Measurements from ENCODE around the gene DCXR.
A peak's percentile ranks its signal among the peaks of the same experiment; 100 is the strongest.

The DCXR gene

DNA sequence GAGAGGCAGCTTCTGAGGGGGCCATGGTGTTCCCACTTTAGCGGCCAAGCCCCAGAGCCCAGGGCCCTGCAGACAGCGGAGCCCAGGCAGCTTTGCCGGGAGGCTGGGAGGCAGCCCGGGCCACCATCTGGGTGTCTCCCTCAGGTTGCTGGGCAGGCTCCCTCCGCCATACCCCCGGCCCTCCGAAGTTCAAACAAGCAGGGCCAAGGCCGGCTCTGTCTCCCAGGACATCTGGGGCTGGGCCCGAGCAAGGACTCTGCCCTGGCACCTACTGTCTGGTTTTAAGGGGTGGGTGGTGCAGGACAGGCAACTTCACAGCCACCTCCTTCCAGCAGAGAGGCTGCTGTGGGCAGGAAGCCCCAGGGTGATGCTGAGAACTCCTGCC is 25.5 kb upstream of the DCXR start:
- peak; percentile 56 for TF ChIP-seq ZNF335 (tag by site-specific recombination; conservative IDR thresholded peaks at IDR 0.05)
- TF ChIP-seq, protein P1, sequence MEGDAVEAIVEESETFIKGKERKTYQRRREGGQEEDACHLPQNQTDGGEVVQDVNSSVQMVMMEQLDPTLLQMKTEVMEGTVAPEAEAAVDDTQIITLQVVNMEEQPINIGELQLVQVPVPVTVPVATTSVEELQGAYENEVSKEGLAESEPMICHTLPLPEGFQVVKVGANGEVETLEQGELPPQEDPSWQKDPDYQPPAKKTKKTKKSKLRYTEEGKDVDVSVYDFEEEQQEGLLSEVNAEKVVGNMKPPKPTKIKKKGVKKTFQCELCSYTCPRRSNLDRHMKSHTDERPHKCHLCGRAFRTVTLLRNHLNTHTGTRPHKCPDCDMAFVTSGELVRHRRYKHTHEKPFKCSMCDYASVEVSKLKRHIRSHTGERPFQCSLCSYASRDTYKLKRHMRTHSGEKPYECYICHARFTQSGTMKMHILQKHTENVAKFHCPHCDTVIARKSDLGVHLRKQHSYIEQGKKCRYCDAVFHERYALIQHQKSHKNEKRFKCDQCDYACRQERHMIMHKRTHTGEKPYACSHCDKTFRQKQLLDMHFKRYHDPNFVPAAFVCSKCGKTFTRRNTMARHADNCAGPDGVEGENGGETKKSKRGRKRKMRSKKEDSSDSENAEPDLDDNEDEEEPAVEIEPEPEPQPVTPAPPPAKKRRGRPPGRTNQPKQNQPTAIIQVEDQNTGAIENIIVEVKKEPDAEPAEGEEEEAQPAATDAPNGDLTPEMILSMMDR (tag by site-specific recombination; IDR thresholded peaks at IDR 0.05), result no peak
- ChIA-PET POLR2A (interaction anchor here (1.2 to 14.2 kb wide), 3 partner anchors 25 to 33 kb away, joined by 3 to 96 read pairs (median 4); partner anchors contain the start of gene DCXR), CTCF (interaction anchor here (0.8 kb wide), 1 partner anchor 32 kb away, joined by 3 read pairs; no protein-coding TSS in a partner anchor)
- no peak overlapping the region for H3K27ac ChIP-seq (ENCODE audit: extremely low read depth, low read depth, low read length)
- no peak overlapping the region for H3K4me3 ChIP-seq (ENCODE audit: low read depth, low read length)
- peaks cover 3 to 67% of the 10 kb centered on the region in 2 experiments; a peak in 1 of 3 replicates for H3K36me3 ChIP-seq (ENCODE audit: control insufficient read depth in 2 of 2, insufficient read depth in 1 of 2, low read length in 2 of 2)
- H3K9me3 ChIP-seq (ENCODE audit: control insufficient read depth, insufficient read depth, low read depth, low read length), result no peaks in the 10 kb centered on the region
- peaks cover 7% of the 10 kb centered on the region; the same call in 1 of the 2 replicates for H3K4me1 ChIP-seq (ENCODE audit: control insufficient read depth, insufficient read depth, low read length)

DNA sequence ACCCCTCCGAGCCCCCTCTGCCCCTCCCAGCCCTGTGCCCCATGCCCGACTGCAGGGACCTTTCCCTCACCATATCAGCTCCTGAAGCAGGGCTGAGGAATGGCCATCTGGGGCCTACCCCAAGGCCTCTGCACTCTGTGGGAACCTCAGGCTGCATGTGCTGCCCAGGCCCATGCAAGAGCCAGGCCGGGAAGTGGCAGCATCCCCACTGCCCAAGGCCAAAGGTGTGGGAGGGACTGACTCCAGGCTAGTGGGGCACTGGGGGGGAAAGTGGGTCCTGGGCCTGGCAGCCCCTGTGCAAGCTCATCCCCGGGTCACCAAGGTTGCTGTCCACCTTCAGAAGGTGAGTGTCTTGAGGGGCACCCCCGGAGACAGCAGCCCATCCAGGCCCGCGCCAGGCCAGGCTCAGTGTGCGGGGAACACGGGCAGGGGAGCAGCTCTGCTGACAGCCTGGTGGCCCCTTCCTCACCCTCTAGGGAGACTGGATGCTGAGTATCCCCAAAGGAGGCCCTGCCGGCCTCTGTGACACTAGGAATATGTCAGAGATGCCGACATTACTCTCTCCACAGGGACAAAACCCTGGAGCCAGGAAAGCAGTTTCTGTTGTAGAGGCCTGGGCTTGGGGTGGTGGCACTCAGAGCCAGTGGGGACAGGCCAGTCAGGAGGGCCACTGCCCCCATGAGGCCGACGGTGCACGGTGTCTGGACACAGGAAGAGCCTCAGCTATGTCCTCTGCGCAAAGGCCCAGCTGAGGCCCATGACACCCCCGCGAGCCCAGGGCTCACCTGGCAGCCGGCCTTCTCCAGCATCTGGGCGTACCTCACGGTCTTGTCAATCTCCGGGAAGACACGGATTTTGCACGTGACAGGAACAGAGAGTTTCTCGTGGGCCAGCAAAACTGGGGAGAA is 24.8 kb upstream of the DCXR start:
- no peak for TF ChIP-seq ZNF266 (tag by site-specific recombination; IDR thresholded peaks at IDR 0.05; ENCODE audit: low read depth)
- no peak for TF ChIP-seq ZNF777 (tag by site-specific recombination; IDR thresholded peaks at IDR 0.05; ENCODE audit: borderline replicate concordance)
- no peak for TF ChIP-seq PRDM1 (tag by site-specific recombination; IDR thresholded peaks at IDR 0.05)
- no peak for TF ChIP-seq ZNF214 (tag by site-specific recombination; IDR thresholded peaks at IDR 0.05; ENCODE audit: borderline replicate concordance)
- no peak for TF ChIP-seq ZNF19 (tag by site-specific recombination; IDR thresholded peaks at IDR 0.05; ENCODE audit: low read depth)
- TF ChIP-seq ZNF555 (tag by site-specific recombination; conservative IDR thresholded peaks at IDR 0.05), result no peak
- no peak for TF ChIP-seq ZNF24 (tag by site-specific recombination; IDR thresholded peaks at IDR 0.05)
- TF ChIP-seq GFI1B (tag by site-specific recombination; IDR thresholded peaks at IDR 0.05), result no peak
- TF ChIP-seq MYNN (tag by site-specific recombination; IDR thresholded peaks at IDR 0.05; ENCODE audit: borderline replicate concordance), result no peak
- TF ChIP-seq ZNF560 (tag by site-specific recombination; IDR thresholded peaks at IDR 0.05; ENCODE audit: borderline replicate concordance), result no peak
- no peak for TF ChIP-seq KLF8 (tag by site-specific recombination; IDR thresholded peaks at IDR 0.05)
- no peak for TF ChIP-seq ZNF202 (tag by site-specific recombination; IDR thresholded peaks at IDR 0.05; ENCODE audit: borderline replicate concordance)
- TF ChIP-seq, protein P2, sequence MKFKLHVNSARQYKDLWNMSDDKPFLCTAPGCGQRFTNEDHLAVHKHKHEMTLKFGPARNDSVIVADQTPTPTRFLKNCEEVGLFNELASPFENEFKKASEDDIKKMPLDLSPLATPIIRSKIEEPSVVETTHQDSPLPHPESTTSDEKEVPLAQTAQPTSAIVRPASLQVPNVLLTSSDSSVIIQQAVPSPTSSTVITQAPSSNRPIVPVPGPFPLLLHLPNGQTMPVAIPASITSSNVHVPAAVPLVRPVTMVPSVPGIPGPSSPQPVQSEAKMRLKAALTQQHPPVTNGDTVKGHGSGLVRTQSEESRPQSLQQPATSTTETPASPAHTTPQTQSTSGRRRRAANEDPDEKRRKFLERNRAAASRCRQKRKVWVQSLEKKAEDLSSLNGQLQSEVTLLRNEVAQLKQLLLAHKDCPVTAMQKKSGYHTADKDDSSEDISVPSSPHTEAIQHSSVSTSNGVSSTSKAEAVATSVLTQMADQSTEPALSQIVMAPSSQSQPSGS (tag by site-specific recombination; IDR thresholded peaks at IDR 0.05; ENCODE audit: low read depth), result no peak
- no peak for TF ChIP-seq ZNF830 (tag by site-specific recombination; IDR thresholded peaks at IDR 0.05; ENCODE audit: low read depth)
- no peak for TF ChIP-seq ZNF2 (tag by site-specific recombination; IDR thresholded peaks at IDR 0.05)
- no peak for TF ChIP-seq ZNF174 (tag by site-specific recombination; IDR thresholded peaks at IDR 0.05)
- no peak for TF ChIP-seq BCL11A (tag by site-specific recombination; IDR thresholded peaks at IDR 0.05; ENCODE audit: low read depth)
- TF ChIP-seq ZNF658 (tag by site-specific recombination; IDR thresholded peaks at IDR 0.05), result no peak
- Histone ChIP-seq H3K4me1 (ENCODE audit: control insufficient read depth, insufficient read depth, low read length) (peaks cover 7% of the 10 kb centered on the region; the same call in 1 of the 2 replicates), H3K9me3 (ENCODE audit: control insufficient read depth, insufficient read depth, low read depth, low read length) (no peaks in the 10 kb centered on the region), H3K4me3 (ENCODE audit: low read depth, low read length) (no peak overlapping the region), H3K36me3 (ENCODE audit: control insufficient read depth in 2 of 2, insufficient read depth in 1 of 2, low read length in 2 of 2) (peaks cover 3 to 73% of the 10 kb centered on the region in 2 experiments; a peak in 1 of 3 replicates), H3K27ac (ENCODE audit: extremely low read depth, low read depth, low read length) (no peak overlapping the region)
- POLR2A ChIA-PET, result interaction anchor here (0.6 to 14.2 kb wide), 7 partner anchors 10 to 92 kb away, joined by 3 to 96 read pairs (median 4); partner anchors contain the start of genes CENPX, DCXR, LRRC45 and RAC3
- CTCF ChIA-PET, result interaction anchor here (0.8 kb wide), 1 partner anchor 32 kb away, joined by 3 read pairs; no protein-coding TSS in a partner anchor
